GM19043 (cell line): Measurements from ENCODE around the gene CHRNG.

Experiments
- ATAC-seq: cut with Tn5 transposase; IDR thresholded peaks from one replicate; pipeline ENCODE4 v1.9.1; 2021; ENCODE audit warnings: low read depth; ENCODE audit not compliant: unreplicated experiment

CHRNG gene

DNA sequence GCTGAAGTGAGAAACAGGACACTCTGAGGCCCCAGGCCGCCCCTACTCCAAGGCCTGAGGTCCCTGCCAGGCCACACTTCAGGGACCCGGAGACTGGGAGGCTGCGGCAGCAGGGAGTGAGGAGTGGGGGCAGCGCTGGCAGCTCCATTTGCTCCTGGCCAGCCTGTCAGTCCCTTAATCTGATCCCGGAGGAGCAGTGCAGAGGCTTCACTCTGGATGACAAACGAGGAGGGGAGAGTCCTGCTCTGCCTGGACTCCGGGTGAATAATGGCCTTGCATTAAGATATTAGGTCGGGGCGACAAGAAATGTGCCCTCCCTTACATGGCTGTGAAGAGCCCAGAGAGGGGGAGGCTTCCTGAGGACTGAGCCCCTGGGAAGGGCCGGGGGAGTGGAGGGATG is 33.6 kb upstream of the CHRNG start:
- no peak for ATAC-seq

DNA sequence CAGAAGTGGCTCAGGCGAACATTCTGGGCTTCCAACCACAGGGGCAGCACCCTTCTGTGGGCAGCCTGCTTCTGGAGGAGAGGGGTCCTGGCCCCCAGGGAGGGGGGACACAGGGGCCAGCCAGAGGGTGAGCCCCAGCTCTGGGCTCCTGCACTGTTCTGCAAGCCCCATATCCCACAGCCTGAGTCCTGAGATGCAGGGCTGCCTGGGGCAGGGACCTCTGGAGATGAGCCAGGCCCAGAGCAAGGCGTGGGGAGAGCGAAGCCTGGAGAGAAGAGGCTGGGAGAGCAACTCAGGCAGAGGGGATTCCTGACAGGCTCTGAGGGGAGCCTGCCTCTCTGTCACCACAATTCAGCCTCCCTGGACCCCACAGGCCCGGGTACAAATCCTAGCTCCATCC is 32.8 kb upstream of the CHRNG start:
- no peak for ATAC-seq

DNA sequence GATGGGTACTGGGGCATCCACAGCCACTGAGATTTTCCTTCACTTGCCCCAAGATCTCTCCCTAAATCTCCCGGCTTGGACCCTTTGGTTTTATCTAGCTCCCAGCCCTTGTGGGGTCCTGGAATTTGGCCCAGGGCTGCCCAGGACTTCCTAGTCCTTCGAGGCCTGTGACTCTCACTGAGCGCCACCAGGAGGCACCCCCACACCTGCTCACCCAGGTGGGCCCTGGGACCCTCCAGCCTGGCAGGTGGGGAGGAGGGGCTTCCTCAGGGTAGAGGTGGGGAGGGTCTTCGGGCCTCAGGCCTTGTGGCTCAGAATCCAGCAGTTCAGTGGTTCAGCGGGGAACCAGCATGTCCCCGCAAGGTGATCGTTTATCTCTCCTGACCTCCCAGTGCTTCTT is 31.2 kb upstream of the CHRNG start:
- no peak for ATAC-seq

DNA sequence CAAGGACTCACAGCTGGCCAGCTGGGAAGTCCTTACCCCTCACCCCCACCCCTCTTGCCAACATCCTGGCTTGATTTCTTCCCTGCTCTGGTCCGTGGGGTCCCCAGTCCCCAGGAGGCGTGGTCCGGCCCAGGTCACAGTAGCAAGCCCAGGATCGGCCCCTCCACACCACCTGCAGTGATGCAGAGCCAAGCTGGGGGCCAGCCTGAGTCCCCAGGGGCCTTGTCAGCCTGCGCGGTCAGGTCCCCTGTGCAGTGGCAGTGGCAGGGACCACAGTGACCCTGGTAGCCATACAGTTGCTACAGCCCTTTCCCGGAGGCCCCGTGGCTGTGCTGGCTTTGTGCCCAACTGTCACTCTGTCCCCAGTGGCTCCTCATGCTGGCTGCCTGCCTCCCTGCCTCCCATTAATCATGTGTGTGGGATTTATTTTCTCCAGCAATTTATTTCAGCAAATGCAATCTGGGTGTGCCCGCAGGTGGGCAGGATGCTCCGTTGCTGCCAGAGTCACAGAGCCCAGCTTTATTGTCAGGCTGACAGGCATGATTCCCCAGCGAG is 28.1 kb upstream of the CHRNG start:
- ATAC-seq: no peak

DNA sequence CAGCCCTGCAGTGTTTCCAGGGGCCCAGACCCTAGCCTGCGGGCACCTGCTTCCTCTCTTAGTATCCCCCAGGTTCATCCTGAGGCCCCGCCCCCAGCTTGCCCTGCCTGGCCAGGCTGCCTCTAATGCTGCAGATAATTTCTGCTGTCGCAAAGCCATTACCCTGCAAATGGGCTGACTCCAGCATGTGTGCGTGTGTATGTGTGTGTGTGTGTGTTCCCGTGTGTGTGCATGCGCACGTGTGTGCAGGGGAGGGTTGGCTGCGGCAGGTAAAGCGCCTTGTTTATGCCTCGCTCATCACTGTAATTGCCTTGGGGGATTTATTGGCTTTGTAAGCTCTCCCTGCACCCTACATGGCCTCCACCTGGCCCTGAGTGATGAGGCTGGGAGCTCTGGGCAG is 26.9 kb upstream of the CHRNG start:
- ATAC-seq: no peak

DNA sequence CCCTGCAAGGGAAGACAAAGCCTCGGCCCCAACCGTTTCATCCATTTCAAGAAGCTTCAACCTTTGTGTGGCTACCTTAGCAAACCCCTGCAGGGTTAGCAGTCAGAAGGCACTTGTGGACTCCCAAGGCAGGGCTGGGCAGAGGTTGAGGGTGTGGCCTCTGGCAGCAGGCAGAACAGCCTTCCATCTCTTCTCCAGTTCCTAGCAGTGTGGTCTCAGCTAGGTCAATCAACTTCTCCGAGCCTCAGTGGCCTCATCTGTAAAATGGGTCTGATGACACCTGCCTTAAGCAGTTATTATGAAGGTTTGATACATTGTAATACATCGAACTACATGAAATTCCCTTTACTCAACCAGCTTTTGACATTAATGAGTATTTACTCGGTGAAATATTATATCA is 26.1 kb upstream of the CHRNG start:
- no peak for ATAC-seq

DNA sequence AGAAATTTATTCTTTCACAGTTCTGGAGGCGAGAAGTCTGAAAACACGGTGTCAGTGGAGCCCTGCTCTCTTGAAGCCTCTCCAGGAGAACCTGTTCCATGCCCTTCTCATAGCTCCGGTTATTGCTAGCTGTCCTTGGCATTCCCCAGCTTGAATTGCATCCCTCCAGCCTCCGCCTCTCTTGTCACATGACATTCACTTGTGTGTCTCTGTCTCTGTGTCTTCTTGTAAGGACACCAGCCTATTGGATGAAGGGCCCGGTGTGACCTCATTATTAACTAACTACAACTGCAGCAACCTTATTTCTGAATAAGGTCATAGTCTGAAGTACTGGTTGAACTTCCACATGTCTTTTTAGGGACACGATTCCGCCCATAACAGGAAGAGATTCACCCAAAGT is 23.9 kb upstream of the CHRNG start:
- no peak for ATAC-seq

DNA sequence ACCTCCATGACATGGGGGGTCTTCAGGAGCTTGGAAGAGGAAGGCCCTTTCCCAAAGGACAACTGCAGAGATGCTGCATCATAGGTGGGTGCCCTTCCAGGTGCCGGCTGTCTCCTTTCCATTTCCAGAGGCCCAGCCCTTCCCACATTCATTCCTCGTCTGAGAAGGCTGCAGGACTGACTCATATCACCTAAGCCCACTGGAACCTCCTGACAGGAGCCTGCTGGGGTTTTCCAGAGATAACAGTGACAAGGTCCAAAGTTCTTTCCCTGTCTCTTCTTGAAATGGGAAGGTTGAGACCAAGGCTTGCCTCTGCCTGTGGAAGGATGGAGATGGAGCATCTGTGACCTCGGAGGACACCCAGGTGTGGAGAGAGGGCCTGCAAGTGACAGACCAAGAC is 22.9 kb upstream of the CHRNG start:
- ATAC-seq: no peak

DNA sequence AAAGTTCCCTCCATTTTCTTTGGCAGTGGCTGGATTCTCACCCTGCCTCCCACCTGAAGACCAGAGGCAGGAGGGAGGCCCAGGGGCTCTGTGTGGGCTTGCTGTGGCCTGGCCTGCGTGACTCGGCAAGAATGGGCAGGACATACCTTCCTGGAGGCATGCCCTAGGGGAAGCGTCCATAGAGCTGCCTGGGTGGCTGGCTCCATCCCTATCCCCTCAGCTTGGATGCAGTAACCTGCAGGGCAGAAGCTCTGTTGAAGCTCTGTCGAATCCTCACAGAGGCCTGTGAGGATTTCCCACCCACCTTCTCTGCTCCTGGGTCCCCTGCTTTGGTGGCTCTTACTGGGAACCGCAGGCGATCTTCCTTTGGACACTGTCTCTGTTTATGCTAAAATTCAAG is 20.6 kb upstream of the CHRNG start:
- ATAC-seq: no peak

DNA sequence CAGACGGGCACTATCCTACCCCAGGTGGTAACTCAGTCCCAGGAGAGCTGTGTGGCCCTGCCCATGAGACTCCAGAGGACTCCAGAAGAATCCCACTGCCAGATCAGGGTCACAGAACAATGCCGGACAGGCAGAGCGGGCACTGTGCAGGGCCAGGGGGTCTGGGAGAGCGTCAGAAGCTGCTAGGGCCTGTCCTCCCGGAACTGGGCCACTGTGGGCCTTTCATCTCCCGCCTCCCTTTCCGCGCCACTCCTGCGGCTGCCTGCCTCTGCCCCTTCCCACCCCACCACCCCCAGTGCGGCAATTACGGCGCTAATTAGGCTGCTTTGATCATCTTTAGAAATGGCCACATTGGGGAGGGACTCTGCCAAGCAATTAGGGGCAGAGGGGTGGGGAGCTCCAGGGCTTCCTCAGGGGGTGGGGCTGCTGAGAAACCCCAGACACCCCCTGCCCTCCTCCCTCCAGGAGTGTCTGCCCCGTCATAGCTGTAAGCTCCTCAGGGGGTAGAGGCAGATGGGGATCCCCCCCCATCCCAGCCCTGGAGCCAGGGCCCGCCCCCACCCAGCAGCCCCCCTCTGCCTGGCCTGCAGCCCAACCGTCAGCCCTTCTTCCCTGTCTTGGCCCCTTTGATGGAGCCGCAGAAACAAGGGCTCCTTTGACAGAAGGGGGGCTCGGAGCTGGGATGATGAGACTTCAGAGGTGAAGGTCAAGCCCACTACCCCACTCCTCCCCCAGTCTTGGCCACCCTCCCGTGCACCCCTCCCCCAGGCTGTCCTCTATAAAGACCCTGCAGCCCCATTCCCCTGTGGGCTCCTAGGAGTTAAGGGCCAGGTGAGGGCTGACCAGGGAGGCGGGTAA is 19.7 kb upstream of the CHRNG start, which contains the start of gene PRSS56:
TSS of gene PRSS56 (plus strand) at position 808 of the 858 bp plus-strand sequence. CDS start 211 bp downstream, outside the sequence.
- ATAC-seq: no peak

DNA sequence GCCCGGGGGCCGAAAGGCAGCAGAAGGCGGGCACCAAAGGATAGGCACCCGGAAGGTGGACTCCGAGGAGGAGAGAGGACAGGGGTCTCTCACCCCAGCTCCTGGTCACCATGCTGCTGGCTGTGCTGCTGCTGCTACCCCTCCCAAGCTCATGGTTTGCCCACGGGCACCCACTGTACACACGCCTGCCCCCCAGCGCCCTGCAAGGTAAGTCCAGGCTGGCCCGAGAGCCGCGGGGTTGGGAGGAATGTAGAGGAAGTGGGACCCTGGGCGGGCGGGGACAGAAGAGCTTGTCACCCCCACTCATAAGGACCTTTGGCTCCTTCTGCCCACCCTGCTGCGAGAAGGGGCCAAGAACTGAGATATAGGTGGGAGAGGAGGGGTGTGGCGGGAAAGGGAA is 19.0 kb upstream of the CHRNG start:
- ATAC-seq: no peak

DNA sequence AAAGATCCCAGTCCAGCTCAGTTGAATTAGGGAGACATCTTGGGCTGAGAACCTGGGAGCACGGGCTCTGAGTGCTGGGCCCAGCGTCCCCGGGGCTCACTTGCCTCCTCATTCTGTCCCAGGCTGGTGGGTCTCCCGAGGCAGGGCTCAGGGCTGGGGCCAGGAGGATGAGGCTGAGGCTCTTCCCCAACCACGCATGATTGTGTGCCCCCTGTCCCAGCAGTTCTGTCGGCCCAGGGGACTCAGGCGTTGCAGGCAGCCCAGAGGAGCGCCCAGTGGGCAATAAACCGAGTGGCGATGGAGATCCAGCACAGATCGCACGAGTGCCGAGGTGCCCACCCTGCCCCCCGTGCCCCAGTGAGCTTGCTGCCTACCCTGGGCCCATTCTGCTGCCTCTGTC is 18.4 kb upstream of the CHRNG start:
- ATAC-seq: no peak

DNA sequence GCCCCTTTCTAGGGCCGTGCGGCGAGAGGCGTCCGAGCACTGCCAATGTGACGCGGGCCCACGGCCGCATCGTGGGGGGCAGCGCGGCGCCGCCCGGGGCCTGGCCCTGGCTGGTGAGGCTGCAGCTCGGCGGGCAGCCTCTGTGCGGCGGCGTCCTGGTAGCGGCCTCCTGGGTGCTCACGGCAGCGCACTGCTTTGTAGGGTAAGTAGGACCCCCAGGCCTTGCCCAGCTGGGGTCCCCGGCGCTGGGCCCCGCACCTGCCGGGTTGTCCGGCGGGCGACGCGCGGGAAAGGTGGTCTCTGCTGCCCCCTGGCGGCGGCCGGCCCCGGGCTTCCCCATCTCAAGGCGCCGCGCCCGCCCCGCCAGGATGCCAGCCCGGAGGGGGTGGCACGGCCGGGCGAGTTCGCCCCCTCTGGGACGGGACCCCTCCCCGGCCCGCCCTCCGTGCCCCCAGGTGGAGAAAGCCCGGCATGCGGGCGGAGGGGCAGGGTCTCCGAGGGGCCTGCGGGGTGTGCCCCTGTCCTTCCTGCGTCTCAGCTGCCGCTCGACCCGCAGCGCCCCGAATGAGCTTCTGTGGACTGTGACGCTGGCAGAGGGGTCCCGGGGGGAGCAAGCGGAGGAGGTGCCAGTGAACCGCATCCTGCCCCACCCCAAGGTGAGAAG is 17.4 kb upstream of the CHRNG start:
- no peak for ATAC-seq

DNA sequence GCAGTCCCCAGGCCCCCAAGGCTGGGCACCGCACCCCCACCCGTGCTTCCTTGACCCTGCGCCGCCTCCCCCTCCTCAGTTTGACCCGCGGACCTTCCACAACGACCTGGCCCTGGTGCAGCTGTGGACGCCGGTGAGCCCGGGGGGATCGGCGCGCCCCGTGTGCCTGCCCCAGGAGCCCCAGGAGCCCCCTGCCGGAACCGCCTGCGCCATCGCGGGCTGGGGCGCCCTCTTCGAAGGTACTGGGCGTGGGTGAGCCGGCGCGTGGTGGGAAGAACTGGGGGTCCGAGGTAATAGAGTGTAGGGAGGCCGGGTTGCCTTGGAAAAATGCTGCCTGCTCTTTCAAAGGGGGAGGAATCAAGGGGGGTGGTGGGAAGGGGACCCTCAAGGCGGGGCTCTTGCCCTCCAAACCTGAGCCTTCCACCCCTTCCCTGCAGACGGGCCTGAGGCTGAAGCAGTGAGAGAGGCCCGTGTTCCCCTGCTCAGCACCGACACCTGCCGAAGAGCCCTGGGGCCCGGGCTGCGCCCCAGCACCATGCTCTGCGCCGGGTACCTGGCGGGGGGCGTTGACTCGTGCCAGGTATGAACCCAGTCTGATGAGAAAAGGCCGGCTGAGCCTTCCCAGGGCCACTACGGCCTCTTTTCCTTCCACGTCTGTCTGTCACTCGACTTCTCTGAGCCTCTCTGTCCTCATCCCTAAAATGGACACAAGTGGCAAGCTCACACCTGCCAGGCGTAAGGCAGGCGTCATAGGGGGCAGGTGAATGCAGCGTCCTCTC is 16.7 kb upstream of the CHRNG start:
- ATAC-seq: no peak

DNA sequence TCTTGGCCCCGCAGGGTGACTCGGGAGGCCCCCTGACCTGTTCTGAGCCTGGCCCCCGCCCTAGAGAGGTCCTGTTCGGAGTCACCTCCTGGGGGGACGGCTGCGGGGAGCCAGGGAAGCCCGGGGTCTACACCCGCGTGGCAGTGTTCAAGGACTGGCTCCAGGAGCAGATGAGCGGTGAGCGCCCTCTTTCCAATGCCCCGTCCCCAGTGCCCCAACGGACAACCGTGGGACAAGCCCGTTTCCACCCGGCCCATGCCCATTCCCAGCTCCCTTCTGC is 16.1 kb upstream of the CHRNG start:
- no peak for ATAC-seq

DNA sequence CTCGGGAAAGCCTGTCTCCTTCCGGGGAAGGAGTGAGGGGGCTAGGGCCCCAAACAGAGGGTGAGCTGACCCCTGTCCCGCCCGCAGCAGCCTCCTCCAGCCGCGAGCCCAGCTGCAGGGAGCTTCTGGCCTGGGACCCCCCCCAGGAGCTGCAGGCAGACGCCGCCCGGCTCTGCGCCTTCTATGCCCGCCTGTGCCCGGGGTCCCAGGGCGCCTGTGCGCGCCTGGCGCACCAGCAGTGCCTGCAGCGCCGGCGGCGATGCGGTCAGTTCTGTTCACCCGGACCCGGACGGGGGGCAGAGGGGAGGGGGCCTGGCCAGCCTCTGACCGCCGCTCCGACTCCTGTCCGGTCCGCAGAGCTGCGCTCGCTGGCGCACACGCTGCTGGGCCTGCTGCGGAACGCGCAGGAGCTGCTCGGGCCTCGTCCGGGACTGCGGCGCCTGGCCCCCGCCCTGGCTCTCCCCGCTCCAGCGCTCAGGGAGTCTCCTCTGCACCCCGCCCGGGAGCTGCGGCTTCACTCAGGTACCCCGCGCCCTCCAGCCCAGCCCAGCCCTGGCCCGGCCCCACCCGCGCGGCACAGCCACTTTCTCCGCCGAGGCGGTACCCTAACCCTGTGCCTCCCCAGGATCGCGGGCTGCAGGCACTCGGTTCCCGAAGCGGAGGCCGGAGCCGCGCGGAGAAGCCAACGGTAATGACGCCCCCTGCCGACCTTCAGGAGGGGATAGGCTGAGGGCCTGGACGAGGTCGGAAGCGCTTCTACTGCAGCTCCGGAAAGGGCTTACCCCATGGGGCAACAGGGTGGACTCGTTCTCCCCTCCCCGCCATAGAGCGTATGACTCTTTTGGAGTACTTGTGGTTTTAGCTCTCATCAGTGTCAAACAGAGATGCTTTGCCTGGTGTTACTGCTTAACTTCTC is 15.6 kb upstream of the CHRNG start:
- ATAC-seq: no peak

DNA sequence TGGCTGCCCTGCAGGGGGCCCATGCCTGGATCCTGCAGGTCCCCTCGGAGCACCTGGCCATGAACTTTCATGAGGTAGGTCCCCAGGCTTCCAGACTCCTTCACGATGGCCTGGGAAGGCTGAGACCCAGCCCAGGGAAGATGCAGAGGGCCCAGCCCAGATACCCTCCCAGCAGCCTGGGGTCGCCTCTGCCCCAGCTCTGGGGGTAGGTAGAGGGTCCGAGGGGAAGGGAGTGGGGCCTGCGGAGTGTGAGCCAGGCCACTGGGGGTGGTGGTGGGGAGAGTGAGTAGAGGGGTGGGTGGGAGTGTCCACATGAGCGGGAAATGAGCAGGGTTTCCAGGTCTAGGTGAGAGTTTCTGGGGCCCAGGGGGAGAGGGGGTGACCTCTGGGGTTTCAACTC is 14.7 kb upstream of the CHRNG start:
- no peak for ATAC-seq

DNA sequence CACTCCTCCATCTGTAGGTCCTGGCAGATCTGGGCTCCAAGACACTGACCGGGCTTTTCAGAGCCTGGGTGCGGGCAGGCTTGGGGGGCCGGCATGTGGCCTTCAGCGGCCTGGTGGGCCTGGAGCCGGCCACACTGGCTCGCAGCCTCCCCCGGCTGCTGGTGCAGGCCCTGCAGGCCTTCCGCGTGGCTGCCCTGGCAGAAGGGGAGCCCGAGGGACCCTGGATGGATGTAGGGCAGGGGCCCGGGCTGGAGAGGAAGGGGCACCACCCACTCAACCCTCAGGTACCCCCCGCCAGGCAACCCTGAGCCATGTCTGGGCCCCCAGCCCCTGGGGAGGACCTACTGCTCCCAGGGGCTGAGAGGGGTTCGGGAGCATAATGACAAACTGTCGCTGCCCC is 14.3 kb upstream of the CHRNG start:
- no peak for ATAC-seq

DNA sequence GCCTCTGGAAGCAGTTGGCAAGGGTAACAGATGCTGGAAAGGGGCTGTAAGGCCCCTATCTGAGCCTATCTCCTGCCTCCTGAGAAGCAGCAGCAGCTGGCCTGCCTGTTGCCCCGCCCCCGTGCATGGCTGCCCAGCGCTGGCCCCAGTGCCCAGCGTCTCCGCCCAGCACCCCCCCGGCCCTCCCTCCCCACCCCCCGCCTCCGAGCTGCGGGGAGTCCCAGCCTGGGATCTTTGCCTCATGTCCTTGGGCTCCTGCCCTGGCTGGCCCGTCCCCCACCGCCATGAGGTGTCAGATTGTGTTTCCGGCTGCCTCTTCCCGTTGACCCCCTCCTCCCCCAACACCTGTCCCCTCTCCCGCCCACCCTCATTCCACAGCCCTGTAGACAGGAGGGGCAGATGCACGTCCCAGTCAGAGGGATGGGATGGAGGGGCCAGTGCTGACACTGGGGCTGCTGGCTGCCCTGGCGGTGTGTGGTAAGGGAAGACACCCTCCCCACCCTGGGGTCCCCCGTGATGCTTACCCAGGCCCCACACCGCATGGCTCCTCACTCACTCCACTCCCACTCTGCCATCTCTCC is 13.6 kb upstream of the CHRNG start, which contains the start of gene CHRND:
TSS of gene CHRND (plus strand) at position 370 of the 581 bp plus-strand sequence. CDS start at position 426, 56 bp downstream.
- ATAC-seq: no peak
